Panc1 (cell line): ENCODE data around the gene WSCD1. TPM values are rescaled to one million over a fixed set of nuclear protein-coding genes. Genes with fewer than 3 reads are reported as not detected.

ENCODE experiments used
- ATAC-seq: fragments of 200-7000 bp; cut with Tn5 transposase; 2 replicates; pipeline ENCODE4 v1.9.1; 2020; ENCODE audit warnings: mild to moderate bottlenecking, moderate library complexity
- BruUV-seq: library from RNA; stranded (reverse); fragments of 400-500 nt; replicated peaks from 2 replicates; lab custom pipeline; 2021; lab: Mats Ljungman, UMichigan
- CTCF ChIA-PET: fragments of 300-600 bp; sonication (Branson Sonifier 250); formaldehyde crosslinking; loops from one replicate; lab custom pipeline; 2022; ENCODE audit warnings: antibody characterized with exemption; lab: Charles Lee
- POLR2A ChIA-PET: fragments of 300-600 bp; sonication (Branson Sonifier 250); formaldehyde crosslinking; loops from one replicate; lab custom pipeline; 2022; ENCODE audit warnings: antibody characterized with exemption; lab: Charles Lee
- DNase-seq: peaks from one replicate; pipeline ENCODE4 v3.0.0-alpha.2; 2010; ENCODE audit warnings: low read depth, low spot score
- H3K27ac ChIP-seq: 2 replicates; pipeline ENCODE4 v1.5.1; 2011; ENCODE audit warnings: mild to moderate bottlenecking, low read length, inconsistent platforms
- H3K27me3 ChIP-seq: fragments of 200-500 bp; sonication (Bioruptor generic); 2 replicates; pipeline ENCODE4 v1.6.0; 2014; ENCODE audit warnings: low read length, inconsistent platforms; ENCODE audit not compliant: control insufficient read depth, insufficient read depth
- H3K36me3 ChIP-seq: fragments of 200-500 bp; sonication (Bioruptor generic); 2 replicates; pipeline ENCODE4 v1.5.1; 2014; ENCODE audit warnings: inconsistent platforms, mild to moderate bottlenecking, low read length, moderate library complexity; ENCODE audit not compliant: control insufficient read depth, insufficient read depth
- H3K4me1 ChIP-seq: 2 replicates; pipeline ENCODE4 v1.5.1; 2011; ENCODE audit warnings: inconsistent platforms, mild to moderate bottlenecking, low read length, moderate library complexity; ENCODE audit not compliant: control insufficient read depth, insufficient read depth
- H3K4me3 ChIP-seq, 2 experiments: 2 replicates each; pipeline ENCODE4 v1.5.1; 2011 to 2012; ENCODE audit warnings: low read depth in 2 of 2, low read length in 2 of 2, mild to moderate bottlenecking in 2 of 2, inconsistent platforms in 1 of 2, moderate library complexity in 1 of 2
- H3K9me3 ChIP-seq: fragments of 200-500 bp; sonication (Bioruptor generic); 2 replicates; pipeline ENCODE4 v1.5.1; 2014; ENCODE audit warnings: low read depth, mild to moderate bottlenecking, inconsistent platforms, low read length, moderate library complexity; ENCODE audit not compliant: control insufficient read depth, insufficient read depth
- CTCF ChIP-seq: fragments of 450-650 bp; IDR thresholded peaks from 2 replicates; pipeline ENCODE4 v1.5.1; 2017; ENCODE audit warnings: mild to moderate bottlenecking
- POLR2AphosphoS5 ChIP-seq: IDR thresholded peaks from 2 replicates; pipeline ENCODE4 v1.6.1; 2012; ENCODE audit warnings: mild to moderate bottlenecking, low read depth, low read length, moderate library complexity
- REST ChIP-seq, 2 experiments: IDR thresholded peaks; 2 replicates each; pipeline ENCODE4 v1.6.1; 2011 to 2012; ENCODE audit warnings: low read depth in 2 of 2, control low read depth in 1 of 2, low read length in 1 of 2, mild to moderate bottlenecking in 1 of 2, moderate library complexity in 1 of 2; ENCODE audit not compliant: insufficient read depth in 1 of 2
- SIN3A ChIP-seq: IDR thresholded peaks from 2 replicates; pipeline ENCODE4 v1.6.1; 2012; ENCODE audit warnings: low read depth, mild to moderate bottlenecking, low read length, moderate library complexity, borderline replicate concordance; ENCODE audit not compliant: insufficient read depth
- TCF7L2 ChIP-seq: IDR thresholded peaks from 2 replicates; pipeline ENCODE4 v1.6.1; 2011; ENCODE audit warnings: mild to moderate bottlenecking, low read depth, low read length, inconsistent platforms
- in situ Hi-C: cut with HindIII; loops from 2 replicates; pipeline ENCODE4 v1.10.0; 2016; ENCODE audit warnings: low sequenced_read_pairs, low pct_unique_long_range_greater_than_20kb
- intact Hi-C: fragments of 100-400 bp; cut with micrococcal nuclease; formaldehyde crosslinking; loops from one replicate; pipeline ENCODE4 v1.10.0; 2022; ENCODE audit not compliant: unreplicated experiment
- total RNA-seq: library from RNA; stranded (reverse); gene quantifications from one replicate; pipeline ENCODE4 v1.2.1, GENCODE V29; 2021; ENCODE audit not compliant: unreplicated experiment

The WSCD1 gene
- total RNA-seq, 1 experiment from 2014 or later, result 0.74 TPM

- ATAC-seq, result no peak
- no peak for TF ChIP-seq POLR2AphosphoS5
- TF ChIP-seq SIN3A, result no peak
- no peak for TF ChIP-seq REST (IDR thresholded peaks at IDR 0.05; ENCODE audit: insufficient read depth in 1 of 2, low read depth in 2 of 2, low read length in 1 of 2)
- no peak for TF ChIP-seq TCF7L2
- no peak for TF ChIP-seq CTCF
- H3K36me3 ChIP-seq, result no peaks in the 10 kb centered on the region
- in situ Hi-C loops (no loop called here), intact Hi-C loops (no loop called here)
- H3K27ac ChIP-seq, result no peak overlapping the region
- ChIA-PET POLR2A (no interaction called here), CTCF (no interaction called here)
- BruUV-seq, result no TSS peak
- DNase-seq, result no peak
- peaks cover 5% of the 10 kb centered on the region for H3K27me3 ChIP-seq
- H3K9me3 ChIP-seq, result no peaks in the 10 kb centered on the region
- no peak overlapping the region for H3K4me3 ChIP-seq
- H3K4me1 ChIP-seq, result no peaks in the 10 kb centered on the region
Observed at GRCh38 chr17:6028294-6028693, 41.9 kb upstream of the WSCD1 start.

- POLR2A ChIA-PET, result interaction anchor here (0.7 kb wide), 1 partner anchor 402 kb away, joined by 3 read pairs; no protein-coding TSS in a partner anchor
- in situ Hi-C loops, result no loop called here
- Histone ChIP-seq H3K27ac (no peak overlapping the region), H3K36me3 (no peaks in the 10 kb centered on the region), H3K27me3 (no peaks in the 10 kb centered on the region), H3K9me3 (no peaks in the 10 kb centered on the region), H3K4me1 (no peaks in the 10 kb centered on the region), H3K4me3 (no peak overlapping the region)
- DNase-seq (no peak), ATAC-seq (no peak)
- BruUV-seq, result no TSS peak
- intact Hi-C loops, result no loop called here
- TF ChIP-seq REST (IDR thresholded peaks at IDR 0.05; ENCODE audit: insufficient read depth in 1 of 2, low read depth in 2 of 2, low read length in 1 of 2) (no peak), POLR2AphosphoS5 (no peak), SIN3A (no peak), TCF7L2 (no peak), CTCF (no peak)
- CTCF ChIA-PET, result no interaction called here
Observed at GRCh38 chr17:6035801-6036394, 34.3 kb upstream of the WSCD1 start.
